GOT3 (cell line): ENCODE results near the gene KRTAP11-1.

ENCODE experiments used
- DNase-seq: peaks from one replicate; lab custom pipeline; 2025; ENCODE audit warnings: mixed read lengths; lab: John Stamatoyannopoulos, UW

KRTAP11-1 gene, protein sequence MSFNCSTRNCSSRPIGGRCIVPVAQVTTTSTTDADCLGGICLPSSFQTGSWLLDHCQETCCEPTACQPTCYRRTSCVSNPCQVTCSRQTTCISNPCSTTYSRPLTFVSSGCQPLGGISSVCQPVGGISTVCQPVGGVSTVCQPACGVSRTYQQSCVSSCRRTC

DNA sequence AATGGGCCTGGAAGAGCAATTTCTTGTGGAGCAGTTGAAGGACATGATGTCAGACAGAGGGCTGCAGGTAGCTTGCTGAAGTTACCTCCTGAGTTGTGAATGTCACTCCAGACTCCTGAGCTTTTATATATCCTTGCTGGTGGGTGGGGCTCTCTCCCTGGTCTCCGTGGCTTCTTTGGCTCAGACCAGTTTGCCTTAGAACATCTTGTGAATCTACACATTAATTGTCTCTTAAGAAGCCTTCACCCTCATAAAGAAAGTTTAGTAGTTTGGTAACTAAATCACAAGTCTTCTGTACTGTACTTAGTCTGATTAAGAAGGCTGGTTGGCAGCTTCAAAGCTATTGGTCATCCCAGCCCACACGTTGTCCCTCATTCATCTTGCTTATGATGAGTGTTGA is at the start of gene KRTAP11-1:
Gene KRTAP11-1 (minus strand): TSS at position 101 of the 400 bp plus-strand sequence. CDS start 56 bp downstream, at position 45.
- DNase-seq, result no peak

DNA sequence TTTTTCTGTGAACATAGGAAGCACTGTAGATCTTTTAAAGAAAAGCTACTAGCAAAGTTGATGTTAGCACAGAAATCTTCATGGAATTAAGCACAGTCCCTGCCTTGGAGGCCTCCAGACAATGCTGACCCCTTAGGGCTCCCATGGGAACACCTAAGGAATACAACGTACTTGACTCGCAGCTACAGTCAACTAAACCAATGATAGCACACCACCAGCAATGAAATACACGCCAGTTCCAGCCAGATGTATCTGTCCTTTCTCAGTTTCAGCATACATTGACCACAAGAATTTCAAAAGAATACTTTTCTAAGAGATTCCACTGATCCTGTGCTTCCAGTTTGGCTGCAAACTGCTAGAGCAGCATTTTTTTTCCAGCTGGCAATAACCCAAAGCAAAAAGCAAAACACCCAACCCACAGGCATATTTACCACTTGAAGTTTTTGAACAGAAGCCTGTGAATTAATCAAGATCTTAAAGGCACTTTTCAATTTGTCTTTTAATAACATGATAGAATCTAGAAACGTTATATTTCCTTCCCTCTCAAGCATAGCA is 42.8 kb upstream of the KRTAP11-1 start:
- no peak for DNase-seq

- DNase-seq, result no peak
These were observed 39.7 kb upstream of the KRTAP11-1 start for GRCh38 chr21:30921129-30921528.

GRCh38 chr21:30917557-30917956 is 36.2 kb upstream of the KRTAP11-1 start:
- DNase-seq, result no peak

GRCh38 chr21:30900881-30901280 is 19.5 kb upstream of the KRTAP11-1 start:
- no peak for DNase-seq

- no peak for DNase-seq
These were observed 1.7 kb upstream of the KRTAP11-1 start for GRCh38 chr21:30882866-30883597.

DNA sequence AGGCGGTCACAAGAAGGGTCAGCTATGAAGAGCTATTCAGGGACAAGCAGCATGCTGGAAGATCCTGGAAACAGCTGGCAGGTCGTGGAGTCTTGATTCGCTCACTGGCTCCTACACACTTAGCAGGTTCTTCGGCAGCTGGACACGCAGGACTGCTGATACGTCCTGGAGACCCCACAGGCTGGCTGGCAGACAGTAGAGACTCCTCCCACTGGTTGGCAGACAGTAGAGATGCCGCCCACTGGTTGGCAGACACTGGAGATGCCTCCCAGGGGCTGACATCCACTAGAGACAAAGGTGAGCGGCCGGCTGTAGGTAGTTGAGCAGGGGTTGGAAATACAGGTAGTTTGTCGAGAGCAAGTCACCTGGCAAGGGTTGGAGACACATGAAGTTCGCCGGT is 466 bp downstream of the KRTAP11-1 start:
- no peak for DNase-seq

- no peak for DNase-seq
These were observed 6.9 kb downstream of the KRTAP11-1 start for GRCh38 chr21:30874526-30874925.

DNA sequence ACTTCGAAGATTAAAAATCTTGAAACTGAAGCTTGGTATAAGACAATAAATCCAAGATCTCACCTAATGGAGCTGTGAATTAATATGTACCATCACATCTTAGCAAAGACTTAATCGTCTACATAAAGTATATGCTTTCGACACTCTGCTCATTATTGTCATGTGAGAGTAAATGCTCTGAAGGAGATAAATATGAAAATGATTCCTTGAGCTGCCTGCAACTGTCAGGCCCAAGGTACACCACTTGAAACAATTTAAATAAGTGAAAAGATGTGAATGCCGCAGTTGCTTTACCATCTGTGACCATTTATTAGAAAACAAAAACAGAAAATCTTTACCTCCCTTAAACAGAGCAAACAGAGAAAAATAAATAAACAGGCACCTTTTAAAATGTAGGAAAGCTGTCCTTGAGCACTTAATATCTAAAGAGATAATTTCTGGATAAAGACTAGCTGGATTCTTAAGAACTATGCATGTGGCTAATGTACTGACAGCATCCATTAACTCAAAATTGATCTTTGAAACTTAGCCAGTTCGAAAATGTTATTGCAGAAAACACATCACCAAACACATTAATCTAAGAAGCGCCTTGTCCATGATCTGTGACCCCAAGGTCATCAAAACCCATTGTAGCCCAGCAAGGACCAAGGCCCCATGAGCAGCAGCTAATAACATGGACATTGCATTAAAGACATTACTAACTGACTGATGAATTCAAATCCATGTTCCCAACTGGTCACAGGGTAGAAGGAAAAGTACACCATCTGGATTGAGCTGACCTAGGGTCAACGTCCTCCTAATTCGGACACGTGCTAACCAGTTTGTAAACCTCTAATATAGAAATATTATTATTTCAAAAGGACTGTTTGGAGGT is 33.5 kb downstream of the KRTAP11-1 start:
- DNase-seq, result no peak

- no peak for DNase-seq
These were observed 38.4 kb downstream of the KRTAP11-1 start for GRCh38 chr21:30842990-30843389.

GRCh38 chr21:30839304-30839703 is 42.1 kb downstream of the KRTAP11-1 start:
- DNase-seq, result no peak

GRCh38 chr21:30838536-30838935 is 42.8 kb downstream of the KRTAP11-1 start:
- DNase-seq, result no peak

DNA sequence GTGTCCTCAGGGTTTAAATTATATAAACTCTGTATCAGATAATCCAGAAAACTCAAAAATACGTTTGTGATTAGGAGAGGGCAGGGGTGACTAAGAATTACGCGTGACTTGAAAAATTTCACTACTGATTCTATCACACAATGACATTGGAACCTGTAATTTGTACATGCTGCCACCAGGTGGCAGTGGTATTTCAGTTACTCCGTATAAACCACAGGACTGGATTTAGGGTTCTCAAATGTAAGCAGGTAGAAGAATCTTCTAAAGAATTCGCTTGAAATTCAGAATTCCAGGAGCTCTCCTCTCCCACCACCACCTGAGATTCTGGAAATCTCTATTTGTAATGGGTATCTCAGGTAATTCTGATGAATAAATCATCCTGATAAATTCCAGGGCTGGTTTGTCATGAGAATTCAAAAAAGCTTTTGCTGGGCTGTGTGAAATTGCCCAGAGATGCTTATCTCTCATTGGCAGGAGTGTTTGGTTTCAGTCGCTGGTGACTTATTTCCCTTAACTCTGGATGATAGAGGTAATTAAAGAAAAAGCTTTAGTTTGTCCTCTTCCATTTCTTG is 50.1 kb downstream of the KRTAP11-1 start:
- DNase-seq, result no peak
